B cell (primary cell): ENCODE results near the gene PANK4. TPM values are rescaled to one million over a fixed set of nuclear protein-coding genes. Genes with fewer than 3 reads are reported as not detected.

Experiments used
- ATAC-seq: fragments of 200-7000 bp; cut with Tn5 transposase; one replicate; pipeline ENCODE4 v1.10.0; 2021; ENCODE audit warnings: low read depth, mild to moderate bottlenecking, moderate number of reproducible peaks, moderate library complexity
- CTCF ChIA-PET: fragments of 350-600 bp; sonication (Branson Sonifier 250); formaldehyde crosslinking; loops from one replicate; lab custom pipeline; 2021; ENCODE audit warnings: antibody characterized with exemption, inconsistent platforms; lab: Charles Lee
- POLR2A ChIA-PET: fragments of 350-600 bp; sonication (Branson Sonifier 250); formaldehyde crosslinking; loops from one replicate; lab custom pipeline; 2021; ENCODE audit warnings: antibody characterized with exemption; lab: Charles Lee
- DNase-seq: peaks from one replicate; pipeline ENCODE4 v3.0.0; 2013
- H2AFZ ChIP-seq: 2 replicates; pipeline ENCODE4 v1.6.1; 2012; ENCODE audit warnings: mild to moderate bottlenecking, low read depth, low read length; ENCODE audit not compliant: insufficient read depth, poor library complexity, severe bottlenecking
- H3K27ac ChIP-seq, 2 donors: 1 replicate in 1 of 2; 2 replicates in 1 of 2; pipeline ENCODE4 v1.5.1; 2012 to 2013; ENCODE audit warnings: low read length in 2 of 2, mild to moderate bottlenecking in 2 of 2, moderate library complexity in 1 of 2
- H3K27me3 ChIP-seq, 4 experiments: fragments of 200-600 bp in 1 of 4; sonication (generic) in 1 of 4; replicated peaks in 1 of 4; 1 replicate in 2 of 4; 2 replicates in 2 of 4; pipeline versions ENCODE4 v1.6.1 to v1.7.0; 2013 to 2016; ENCODE audit warnings: low read length in 3 of 4, mild to moderate bottlenecking in 2 of 4, mixed read lengths in 1 of 4, moderate library complexity in 1 of 4; ENCODE audit not compliant: insufficient read depth in 4 of 4, control insufficient read depth in 3 of 4; ENCODE audit errors: control extremely low read depth in 1 of 4
- H3K36me3 ChIP-seq, 2 experiments: replicated peaks in 1 of 2; 1 replicate in 1 of 2; 2 replicates in 1 of 2; pipeline versions ENCODE4 v1.6.1 to v1.7.1; 2013; ENCODE audit warnings: low read length in 1 of 2; ENCODE audit not compliant: insufficient read depth in 2 of 2, control insufficient read depth in 1 of 2; ENCODE audit errors: control extremely low read depth in 1 of 2, extremely low read depth in 1 of 2
- H3K4me1 ChIP-seq, 2 donors: fragments of 200-600 bp in 1 of 2; sonication (generic) in 1 of 2; 1 replicate in 1 of 2; 2 replicates in 1 of 2; pipeline versions ENCODE4 v1.5.1 to v1.6.1; 2013 to 2017; ENCODE audit warnings: low read length in 2 of 2; ENCODE audit not compliant: control insufficient read depth in 2 of 2, insufficient read depth in 2 of 2
- H3K4me2 ChIP-seq: replicated peaks from 2 replicates; pipeline ENCODE3; 2012; ENCODE audit warnings: mild to moderate bottlenecking, low read depth, low read length; ENCODE audit not compliant: poor library complexity, severe bottlenecking
- H3K4me3 ChIP-seq, 5 experiments: fragments of 200-600 bp in 1 of 5; sonication (generic) in 1 of 5; 1 replicate in 3 of 5; 2 replicates in 2 of 5; pipeline versions ENCODE4 v1.5.1 to v1.7.0; 2011 to 2016; ENCODE audit warnings: low read length in 4 of 5, mild to moderate bottlenecking in 4 of 5, low read depth in 2 of 5, control low read depth in 1 of 5, moderate library complexity in 1 of 5; ENCODE audit not compliant: insufficient read depth in 1 of 5; ENCODE audit errors: control extremely low read depth in 1 of 5, extremely low read depth in 1 of 5
- H3K79me2 ChIP-seq: fragments of 200-600 bp; sonication (generic); one replicate; pipeline ENCODE4 v1.6.0; 2016; ENCODE audit warnings: low read length; ENCODE audit not compliant: control insufficient read depth, insufficient read depth
- H3K9ac ChIP-seq: fragments of 200-600 bp; sonication (generic); 2 replicates; pipeline ENCODE4 v1.6.1; 2017; ENCODE audit warnings: mild to moderate bottlenecking, low read length, moderate library complexity
- H3K9me3 ChIP-seq, 3 donors: one replicate each; pipeline versions ENCODE4 v1.6.1 to v1.7.1; 2013; ENCODE audit warnings: low read length in 2 of 3; ENCODE audit not compliant: control insufficient read depth in 2 of 3, insufficient read depth in 1 of 3; ENCODE audit errors: control extremely low read depth in 1 of 3
- H4K20me1 ChIP-seq: 2 replicates; pipeline ENCODE4 v1.6.0; 2012; ENCODE audit warnings: mild to moderate bottlenecking, low read length; ENCODE audit not compliant: insufficient read depth, control insufficient read depth, poor library complexity, severe bottlenecking
- H3K27ac Mint-ChIP-seq: one replicate; pipeline ENCODE4 v1.8.0; 2021; ENCODE audit warnings: mixed read lengths
- H3K27me3 Mint-ChIP-seq: one replicate; pipeline ENCODE4 v1.8.0; 2021; ENCODE audit warnings: mixed read lengths
- H3K4me1 Mint-ChIP-seq: one replicate; pipeline ENCODE4 v1.8.0; 2021; ENCODE audit warnings: mixed read lengths
- H3K4me3 Mint-ChIP-seq: one replicate; pipeline ENCODE4 v1.8.0; 2021; ENCODE audit warnings: mixed read lengths
- H3K9me3 Mint-ChIP-seq: one replicate; pipeline ENCODE4 v1.8.0; 2022; ENCODE audit warnings: mixed read lengths; ENCODE audit not compliant: insufficient read depth
- EZH2 ChIP-seq: IDR thresholded peaks from 2 replicates; pipeline ENCODE4 v1.6.1; 2012; ENCODE audit warnings: borderline replicate concordance, low read depth, mild to moderate bottlenecking, moderate library complexity, low read length; ENCODE audit not compliant: insufficient read depth, poor library complexity, severe bottlenecking
- WGBS: methylation state at CpG from one replicate; pipeline ENCODE4 v1.1.5; 2013; ENCODE audit warnings: missing lambda C conversion rate; ENCODE audit not compliant: insufficient coverage; 5-methylcytosine and 5-hydroxymethylcytosine counted together
- intact Hi-C: fragments of 100-400 bp; cut with micrococcal nuclease; formaldehyde crosslinking; loops from one replicate; pipeline ENCODE4 v1.10.0; 2022
- polyA plus RNA-seq: library from polyadenylated mRNA; depleted of rRNA; stranded (reverse); fragments of >200 nt; gene quantifications from 2 replicates; pipeline ENCODE4 v1.2.3, GENCODE V29; 2012
- total RNA-seq, 2 donors: library from RNA; stranded (reverse); fragments of 120-200 nt in 1 of 2; gene quantifications; 1 replicate in 1 of 2; 2 replicates in 1 of 2; pipeline versions ENCODE4 v1.2.3 to v1.2.4, GENCODE V29; 2013 to 2022
- TF ChIP-seq, protein P1 (sequence below): fragments of 200-600 bp; IDR thresholded peaks from one replicate; pipeline ENCODE4 v1.8.0; 2022; ENCODE audit warnings: antibody characterized with exemption, mild to moderate bottlenecking

Gene PANK4
- total and polyA plus RNA-seq, 2 donors (not counting 1 experiment from before 2014, with no cell fraction given): 38.0 to 80.5 TPM

DNA sequence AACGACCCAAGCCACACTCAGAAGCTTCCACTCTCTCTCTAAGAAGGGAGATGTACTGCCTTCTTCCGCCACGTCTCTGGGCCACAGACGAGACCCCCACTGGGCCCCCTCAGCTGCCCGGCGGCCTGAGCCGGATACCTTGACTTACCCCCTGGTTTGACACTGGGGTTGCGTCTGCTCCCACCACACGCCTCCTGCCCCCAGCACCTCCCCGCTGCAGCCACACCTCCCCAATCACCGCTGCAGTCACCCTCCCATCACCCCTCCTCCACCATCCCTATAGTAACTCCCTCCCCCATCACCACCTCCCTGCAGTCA is 10.7 kb downstream of the PANK4 start:
- peaks cover 26% of the 10 kb centered on the region for H3K79me2 ChIP-seq

DNA sequence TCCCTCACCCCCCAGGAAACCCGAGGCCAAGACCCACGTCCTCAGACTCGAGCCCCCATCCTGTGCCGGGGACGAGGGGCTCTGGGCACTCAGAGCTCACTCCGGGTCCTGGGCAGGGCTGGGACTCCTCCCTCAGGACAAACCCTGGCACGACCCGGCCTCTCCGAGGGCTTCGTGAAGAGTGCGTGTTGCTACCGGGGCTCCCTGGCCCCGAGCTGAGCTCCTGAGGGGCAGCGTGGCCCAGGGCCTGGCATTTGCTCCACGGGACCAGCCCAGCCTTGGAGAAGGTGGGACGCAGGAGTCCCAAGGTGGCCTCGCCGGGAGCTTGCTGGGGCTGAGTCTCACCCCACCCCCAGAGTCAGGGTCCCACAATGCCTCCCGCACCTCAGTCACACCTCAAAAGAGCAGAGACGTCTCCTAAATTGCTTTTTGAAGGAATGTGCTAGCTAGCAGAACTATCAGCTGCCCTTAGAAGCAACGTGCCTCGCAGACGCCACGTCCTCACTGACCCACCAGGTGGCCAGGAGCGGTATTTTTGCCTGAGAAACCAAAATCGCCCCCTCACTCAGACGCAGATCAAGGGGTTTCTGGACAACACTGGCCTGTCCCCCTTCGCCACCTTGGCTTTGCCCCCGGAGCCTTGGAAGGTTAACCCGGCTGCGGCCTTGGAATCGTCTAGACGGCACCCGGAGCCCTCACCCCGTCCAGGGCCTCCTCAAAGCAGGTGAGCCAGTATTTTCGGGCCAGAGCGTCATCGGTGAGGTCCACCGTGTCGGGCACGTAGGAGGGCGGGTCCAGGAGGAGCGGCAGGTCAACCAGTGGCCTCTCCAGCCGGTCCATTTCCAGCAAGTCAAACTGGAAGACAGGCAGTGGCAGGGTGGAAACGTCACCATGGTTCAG is 11.3 kb downstream of the PANK4 start:
- Mint-ChIP-seq H3K4me3 (no peak overlapping the region), H3K9me3 (no peaks in the 10 kb centered on the region), H3K27me3 (no peaks in the 10 kb centered on the region), H3K27ac (no peak overlapping the region), H3K4me1 (no peaks in the 10 kb centered on the region)
- Histone ChIP-seq H3K4me3 (no peak overlapping the region), H3K79me2 (peaks cover 23% of the 10 kb centered on the region), H3K9ac (no peak overlapping the region), H3K27me3 (no peaks in the 10 kb centered on the region), H4K20me1 (peaks cover 75% of the 10 kb centered on the region), H3K4me2 (no peak overlapping the region), H3K27ac (no peak overlapping the region), H2AFZ (no peak overlapping the region), H3K36me3 (peaks cover 0 to 88% of the 10 kb centered on the region in 2 experiments), H3K9me3 (no peaks in the 10 kb centered on the region), H3K4me1 (no peaks in the 10 kb centered on the region)
- 96% methylated on average over 42 of the region's 45 CpGs for WGBS
- POLR2A ChIA-PET: no interaction called here
- CTCF ChIA-PET: interaction anchor here (1.9 kb wide), 1 partner anchor 102 kb away, joined by 3 read pairs; the partner anchor contains the start of gene PEX10
- intact Hi-C loops: no loop called here
- no peak for ATAC-seq
- DNase-seq: no peak
- TF ChIP-seq, protein P1, sequence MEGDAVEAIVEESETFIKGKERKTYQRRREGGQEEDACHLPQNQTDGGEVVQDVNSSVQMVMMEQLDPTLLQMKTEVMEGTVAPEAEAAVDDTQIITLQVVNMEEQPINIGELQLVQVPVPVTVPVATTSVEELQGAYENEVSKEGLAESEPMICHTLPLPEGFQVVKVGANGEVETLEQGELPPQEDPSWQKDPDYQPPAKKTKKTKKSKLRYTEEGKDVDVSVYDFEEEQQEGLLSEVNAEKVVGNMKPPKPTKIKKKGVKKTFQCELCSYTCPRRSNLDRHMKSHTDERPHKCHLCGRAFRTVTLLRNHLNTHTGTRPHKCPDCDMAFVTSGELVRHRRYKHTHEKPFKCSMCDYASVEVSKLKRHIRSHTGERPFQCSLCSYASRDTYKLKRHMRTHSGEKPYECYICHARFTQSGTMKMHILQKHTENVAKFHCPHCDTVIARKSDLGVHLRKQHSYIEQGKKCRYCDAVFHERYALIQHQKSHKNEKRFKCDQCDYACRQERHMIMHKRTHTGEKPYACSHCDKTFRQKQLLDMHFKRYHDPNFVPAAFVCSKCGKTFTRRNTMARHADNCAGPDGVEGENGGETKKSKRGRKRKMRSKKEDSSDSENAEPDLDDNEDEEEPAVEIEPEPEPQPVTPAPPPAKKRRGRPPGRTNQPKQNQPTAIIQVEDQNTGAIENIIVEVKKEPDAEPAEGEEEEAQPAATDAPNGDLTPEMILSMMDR: no peak
- no peak for TF ChIP-seq EZH2

More for the DNA sequence above, 10.7 kb downstream of the PANK4 start:
- 98% methylated on average over 10 of the region's 11 CpGs for WGBS
- Histone ChIP-seq H3K9me3 (no peaks in the 10 kb centered on the region), H3K36me3 (peaks cover 0 to 86% of the 10 kb centered on the region in 2 experiments), H3K27me3 (no peaks in the 10 kb centered on the region), H2AFZ (no peak overlapping the region), H4K20me1 (peaks cover 79% of the 10 kb centered on the region), H3K27ac (no peak overlapping the region), H3K4me2 (no peak overlapping the region), H3K4me1 (no peaks in the 10 kb centered on the region), H3K9ac (no peak overlapping the region), H3K4me3 (no peak overlapping the region)
- TF ChIP-seq, protein P1: no peak
- no peak for TF ChIP-seq EZH2
- Mint-ChIP-seq H3K4me1 (no peaks in the 10 kb centered on the region), H3K9me3 (no peaks in the 10 kb centered on the region), H3K27ac (no peak overlapping the region), H3K27me3 (no peaks in the 10 kb centered on the region), H3K4me3 (no peak overlapping the region)
- intact Hi-C loops: no loop called here
- DNase-seq (no peak), ATAC-seq (no peak)
- POLR2A ChIA-PET: no interaction called here
- CTCF ChIA-PET: no interaction called here
